Keratinocyte (primary cell): ENCODE results near the gene PPP1R37. TPM values are rescaled to one million over a fixed set of nuclear protein-coding genes. Genes with fewer than 3 reads are reported as not detected.
A peak's percentile ranks its signal among the peaks of the same experiment; 100 is the strongest.

Experiments used
- DNase-seq: peaks from one replicate; pipeline ENCODE4 v3.0.0-alpha.2; 2011; ENCODE audit warnings: low read depth, missing footprints, low spot score
- FAIRE-seq: peaks from 2 replicates; lab custom pipeline; 2011; peaks lifted over from hg19 to GRCh38; lab: Jason Lieb, UNC
- H2AFZ ChIP-seq: 2 replicates; pipeline ENCODE4 v1.6.0; 2012; ENCODE audit warnings: low read length, control low read depth, inconsistent platforms; ENCODE audit not compliant: control insufficient read depth
- H3K27ac ChIP-seq: 2 replicates; pipeline ENCODE4 v1.5.1; 2011; ENCODE audit warnings: low read length; ENCODE audit not compliant: control insufficient read depth, insufficient read depth
- H3K27me3 ChIP-seq: 3 replicates; pipeline ENCODE4 v1.6.0; 2011; ENCODE audit warnings: low read length; ENCODE audit not compliant: control insufficient read depth, insufficient read depth; ENCODE audit errors: extremely low read depth
- H3K36me3 ChIP-seq, 2 experiments: 2 replicates in 1 of 2; 3 replicates in 1 of 2; pipeline ENCODE4 v1.5.1; 2011; ENCODE audit warnings: low read length in 2 of 2, mild to moderate bottlenecking in 1 of 2; ENCODE audit not compliant: control insufficient read depth in 2 of 2, insufficient read depth in 2 of 2; ENCODE audit errors: extremely low read depth in 1 of 2
- H3K4me1 ChIP-seq: 3 replicates; pipeline ENCODE4 v1.5.1; 2011; ENCODE audit warnings: low read length; ENCODE audit not compliant: control insufficient read depth, insufficient read depth; ENCODE audit errors: extremely low read depth
- H3K4me2 ChIP-seq: 3 replicates; pipeline ENCODE4 v1.6.0; 2011; ENCODE audit warnings: low read depth, low read length; ENCODE audit not compliant: control insufficient read depth, insufficient read depth; ENCODE audit errors: extremely low read depth
- H3K4me3 ChIP-seq, 3 experiments: fragments of 200-600 bp in 1 of 3; sonication (generic) in 1 of 3; 2 replicates in 2 of 3; 3 replicates in 1 of 3; pipeline ENCODE4 v1.5.1; 2011 to 2016; ENCODE audit warnings: low read length in 3 of 3, mild to moderate bottlenecking in 3 of 3, control low read depth in 2 of 3, inconsistent platforms in 1 of 3, low read depth in 1 of 3, mixed read lengths in 1 of 3, mixed run types in 1 of 3, moderate library complexity in 1 of 3; ENCODE audit not compliant: control insufficient read depth in 2 of 3, insufficient read depth in 2 of 3; ENCODE audit errors: extremely low read depth in 1 of 3
- H3K79me2 ChIP-seq: 2 replicates; pipeline ENCODE4 v1.6.0; 2012; ENCODE audit warnings: low read length; ENCODE audit not compliant: control insufficient read depth, insufficient read depth
- H3K9ac ChIP-seq: 3 replicates; pipeline ENCODE4 v1.6.0; 2011; ENCODE audit warnings: low read length; ENCODE audit not compliant: control insufficient read depth, insufficient read depth; ENCODE audit errors: extremely low read depth
- H3K9me1 ChIP-seq: 3 replicates; pipeline ENCODE4 v1.6.0; 2011; ENCODE audit warnings: low read length; ENCODE audit not compliant: control insufficient read depth, insufficient read depth; ENCODE audit errors: extremely low read depth
- H3K9me3 ChIP-seq: 2 replicates; pipeline ENCODE4 v1.5.1; 2012; ENCODE audit warnings: low read depth, low read length; ENCODE audit not compliant: control insufficient read depth
- H4K20me1 ChIP-seq: 3 replicates; pipeline ENCODE4 v1.6.0; 2011; ENCODE audit warnings: low read length; ENCODE audit not compliant: control insufficient read depth, insufficient read depth; ENCODE audit errors: extremely low read depth
- EZH2 ChIP-seq: IDR thresholded peaks from one replicate; pipeline ENCODE4 v1.6.1; 2012; ENCODE audit warnings: inconsistent platforms, mild to moderate bottlenecking, low read length, moderate library complexity
- dilution Hi-C: fragments of 300-500 bp; cut with MboI; formaldehyde crosslinking; loops from one replicate; pipeline ENCODE4 v1.7.0; 2020; ENCODE audit warnings: low sequenced_read_pairs; ENCODE audit not compliant: extremely low pct_ligation_motif_present
- polyA plus RNA-seq, 5 experiments: library from polyadenylated mRNA; depleted of rRNA in 3 of 5; stranded (reverse) in 3 of 5; stranded (forward) in 1 of 5; unstranded in 1 of 5; fragments of >200 nt; gene quantifications; 1 replicate in 1 of 5; 2 replicates in 3 of 5; 3 replicates in 1 of 5; pipeline versions ENCODE4 v1.2.1 to v1.2.3, GENCODE V29; 2011 to 2012; ENCODE audit warnings: missing spikeins in 2 of 5, low read depth in 1 of 5, low replicate concordance in 1 of 5
- TF ChIP-seq, protein P1 (sequence below), 3 experiments: IDR thresholded peaks in 1 of 3; conservative IDR thresholded peaks in 1 of 3; optimal IDR thresholded peaks in 1 of 3; 2 replicates in 2 of 3; 3 replicates in 1 of 3; pipeline versions ENCODE3 to v1.5.1; 2011; ENCODE audit warnings: low read length in 3 of 3, mild to moderate bottlenecking in 3 of 3, moderate library complexity in 2 of 3, control low read depth in 1 of 3, inconsistent platforms in 1 of 3; ENCODE audit not compliant: insufficient read depth in 2 of 3; ENCODE audit errors: extremely low read depth in 1 of 3

The PPP1R37 gene
- polyA plus RNA-seq, 1 donor (not counting 4 experiments of a cell fraction or from before 2014, with no cell fraction given), result 8.6 TPM

DNA sequence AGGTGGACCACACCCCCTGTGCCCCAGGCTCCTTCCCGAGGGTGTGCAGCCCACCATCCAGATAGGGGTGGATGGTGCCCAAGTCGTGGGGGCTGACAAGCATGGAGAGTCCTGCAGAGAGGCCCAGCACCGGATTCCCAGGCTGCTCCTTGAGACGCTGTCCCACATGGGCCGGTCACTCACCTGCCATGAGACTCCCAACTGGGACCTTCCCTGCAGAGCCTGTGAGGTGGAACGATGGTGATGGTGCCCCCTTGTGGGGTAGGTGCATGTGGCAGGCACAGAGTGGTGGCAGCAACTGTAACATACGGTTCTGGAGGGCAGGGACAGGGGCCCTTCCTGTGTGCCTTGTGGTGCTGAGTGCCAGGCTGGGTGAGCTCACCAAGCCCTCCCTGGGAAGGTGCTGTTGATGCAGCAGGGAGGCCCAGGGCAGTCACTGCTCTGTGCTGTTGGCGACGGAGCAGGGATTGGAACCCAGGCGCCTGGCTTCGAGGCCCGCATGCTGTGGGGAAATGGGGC, 33.1 kb downstream of the PPP1R37 start:
- TF ChIP-seq, protein P1, sequence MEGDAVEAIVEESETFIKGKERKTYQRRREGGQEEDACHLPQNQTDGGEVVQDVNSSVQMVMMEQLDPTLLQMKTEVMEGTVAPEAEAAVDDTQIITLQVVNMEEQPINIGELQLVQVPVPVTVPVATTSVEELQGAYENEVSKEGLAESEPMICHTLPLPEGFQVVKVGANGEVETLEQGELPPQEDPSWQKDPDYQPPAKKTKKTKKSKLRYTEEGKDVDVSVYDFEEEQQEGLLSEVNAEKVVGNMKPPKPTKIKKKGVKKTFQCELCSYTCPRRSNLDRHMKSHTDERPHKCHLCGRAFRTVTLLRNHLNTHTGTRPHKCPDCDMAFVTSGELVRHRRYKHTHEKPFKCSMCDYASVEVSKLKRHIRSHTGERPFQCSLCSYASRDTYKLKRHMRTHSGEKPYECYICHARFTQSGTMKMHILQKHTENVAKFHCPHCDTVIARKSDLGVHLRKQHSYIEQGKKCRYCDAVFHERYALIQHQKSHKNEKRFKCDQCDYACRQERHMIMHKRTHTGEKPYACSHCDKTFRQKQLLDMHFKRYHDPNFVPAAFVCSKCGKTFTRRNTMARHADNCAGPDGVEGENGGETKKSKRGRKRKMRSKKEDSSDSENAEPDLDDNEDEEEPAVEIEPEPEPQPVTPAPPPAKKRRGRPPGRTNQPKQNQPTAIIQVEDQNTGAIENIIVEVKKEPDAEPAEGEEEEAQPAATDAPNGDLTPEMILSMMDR (optimal IDR thresholded peaks at IDR 0.05 in 1 of 3, IDR thresholded peaks at IDR 0.05 in 1 of 3, conservative IDR thresholded peaks at IDR 0.05 in 1 of 3; ENCODE audit: extremely low read depth in 1 of 3, insufficient read depth in 2 of 3, low read length in 3 of 3), result peak; percentile 82 to 96 (median 88)
- no peak for TF ChIP-seq EZH2
- peaks cover 20% of the 10 kb centered on the region for H3K4me1 ChIP-seq
- peak; percentile 70 for FAIRE-seq
- no peak overlapping the region for H3K27ac ChIP-seq
- peak; percentile 21 for DNase-seq
- H3K4me3 ChIP-seq, result no peak overlapping the region
- peaks cover 18% of the 10 kb centered on the region for H4K20me1 ChIP-seq
- peaks cover 4% of the 10 kb centered on the region for H3K9me1 ChIP-seq
- no peak overlapping the region for H3K9ac ChIP-seq
- dilution Hi-C loops, result no loop called here
- no peaks in the 10 kb centered on the region for H3K27me3 ChIP-seq
- no peaks in the 10 kb centered on the region for H3K9me3 ChIP-seq
- no peak overlapping the region for H2AFZ ChIP-seq
- peaks cover 55% of the 10 kb centered on the region for H3K79me2 ChIP-seq
- H3K36me3 ChIP-seq, result peaks cover 0 to 5% of the 10 kb centered on the region in 2 experiments
- H3K4me2 ChIP-seq, result no peak overlapping the region

DNA sequence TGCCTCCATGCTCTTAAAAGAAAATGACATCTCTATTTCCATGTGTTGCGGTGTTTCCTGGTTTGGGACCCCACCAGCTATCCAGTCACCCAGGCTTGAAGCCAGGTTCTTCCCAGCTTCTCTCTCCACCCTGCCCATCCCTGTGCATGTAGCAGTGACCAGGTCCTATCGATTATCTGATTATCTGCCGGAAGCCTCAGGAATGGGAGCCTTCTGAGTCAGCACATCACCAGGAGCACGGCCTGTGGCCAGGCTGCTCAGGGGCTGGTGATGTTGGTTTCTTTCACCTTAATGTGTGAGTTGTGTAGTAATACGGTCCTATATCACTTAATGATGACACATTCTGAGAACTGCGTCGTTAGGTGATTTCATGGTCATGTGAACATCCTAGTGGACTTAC, 33.7 kb downstream of the PPP1R37 start:
- FAIRE-seq (no peak), DNase-seq (no peak)
- Histone ChIP-seq H3K4me2 (no peak overlapping the region), H3K9me3 (no peaks in the 10 kb centered on the region), H3K27me3 (no peaks in the 10 kb centered on the region), H3K4me1 (peaks cover 20% of the 10 kb centered on the region), H3K79me2 (peaks cover 54% of the 10 kb centered on the region), H4K20me1 (peaks cover 12% of the 10 kb centered on the region), H3K4me3 (no peak overlapping the region), H3K36me3 (peaks cover 0 to 5% of the 10 kb centered on the region in 2 experiments), H3K9me1 (peaks cover 4% of the 10 kb centered on the region), H3K27ac (no peak overlapping the region), H3K9ac (no peak overlapping the region), H2AFZ (no peak overlapping the region)
- TF ChIP-seq EZH2, result no peak
- TF ChIP-seq, protein P1 (optimal IDR thresholded peaks at IDR 0.05 in 1 of 3, IDR thresholded peaks at IDR 0.05 in 1 of 3, conservative IDR thresholded peaks at IDR 0.05 in 1 of 3; ENCODE audit: extremely low read depth in 1 of 3, insufficient read depth in 2 of 3, low read length in 3 of 3), result no peak
- dilution Hi-C loops, result no loop called here
